Femur (tissue), 1 donor: ENCODE measurements around the gene OR1I1.

Source experiments
- DNase-seq: peaks from one replicate; pipeline ENCODE4 v3.0.0-alpha.2; 2017

OR1I1 gene

DNA sequence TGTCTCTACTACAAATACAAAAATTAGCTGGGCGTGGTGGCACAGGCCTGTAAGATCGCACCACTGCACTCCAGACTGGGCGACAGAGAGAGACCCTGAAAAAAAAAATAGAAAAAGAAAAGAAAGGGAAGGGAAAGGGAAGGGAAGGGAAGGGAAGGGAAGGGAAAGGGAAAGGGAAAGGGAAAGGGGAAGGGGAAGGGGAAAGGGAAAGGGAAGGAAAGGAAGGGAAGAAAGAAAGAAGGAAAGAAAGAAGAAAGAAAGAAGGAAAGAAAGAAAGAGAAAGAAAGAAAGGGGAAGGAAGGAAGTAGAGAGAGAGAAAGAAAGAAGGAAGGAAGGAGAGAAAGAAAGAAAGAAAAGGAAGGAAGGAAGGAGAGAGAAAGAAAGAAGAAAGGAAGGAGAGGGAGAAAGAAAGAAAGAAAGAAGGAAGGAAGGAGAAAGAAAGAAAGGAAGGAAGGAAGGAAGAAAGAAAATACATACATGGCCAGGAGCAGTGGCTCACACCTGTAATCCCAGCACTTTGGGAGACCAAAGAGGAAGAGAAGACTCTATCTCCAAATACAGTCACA is 17.1 kb downstream of the OR1I1 start:
- DNase-seq, result no peak

- no peak for DNase-seq
Measured at GRCh38 chr19:15101479-15102082, 19.6 kb downstream of the OR1I1 start.

- DNase-seq, result no peak
Measured at GRCh38 chr19:15104003-15104402, 22.0 kb downstream of the OR1I1 start.

- DNase-seq, result no peak
Measured at GRCh38 chr19:15104411-15104810, 22.4 kb downstream of the OR1I1 start.

- DNase-seq, result no peak
Measured at GRCh38 chr19:15105044-15105443, 23.0 kb downstream of the OR1I1 start.

- peak; percentile 82 for DNase-seq
Measured at GRCh38 chr19:15107061-15108010, 25.3 kb downstream of the OR1I1 start, which contains the start of gene SYDE1. Gene SYDE1, plus strand, starts transcription at chr19:15107401. Its CDS starts 33 bp downstream, at chr19:15107434.

GRCh38 chr19:15108145-15108844 is 26.3 kb downstream of the OR1I1 start:
- DNase-seq, result no peak

- DNase-seq, result no peak
Measured at GRCh38 chr19:15108845-15109767, 27.1 kb downstream of the OR1I1 start.

- no peak for DNase-seq
Measured at GRCh38 chr19:15109768-15110417, 27.9 kb downstream of the OR1I1 start.

DNA sequence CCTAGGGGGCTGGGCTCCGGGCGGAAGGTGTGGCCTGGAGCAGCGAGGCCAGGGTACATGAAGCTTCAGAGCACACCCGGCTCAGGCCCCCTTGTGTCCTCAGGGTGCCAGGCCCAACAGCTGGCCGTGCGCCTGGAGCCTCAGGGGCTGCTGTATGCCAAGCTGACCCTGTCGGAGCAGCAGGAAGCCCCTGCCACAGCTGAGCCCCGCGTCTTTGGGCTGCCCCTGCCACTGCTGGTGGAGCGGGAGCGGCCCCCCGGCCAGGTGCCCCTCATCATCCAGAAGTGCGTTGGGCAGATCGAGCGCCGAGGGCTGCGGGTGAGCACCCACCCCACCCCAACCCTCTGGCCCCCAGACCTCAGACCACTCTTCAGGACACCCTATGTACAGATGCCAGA is 28.4 kb downstream of the OR1I1 start:
- DNase-seq, result no peak

DNA sequence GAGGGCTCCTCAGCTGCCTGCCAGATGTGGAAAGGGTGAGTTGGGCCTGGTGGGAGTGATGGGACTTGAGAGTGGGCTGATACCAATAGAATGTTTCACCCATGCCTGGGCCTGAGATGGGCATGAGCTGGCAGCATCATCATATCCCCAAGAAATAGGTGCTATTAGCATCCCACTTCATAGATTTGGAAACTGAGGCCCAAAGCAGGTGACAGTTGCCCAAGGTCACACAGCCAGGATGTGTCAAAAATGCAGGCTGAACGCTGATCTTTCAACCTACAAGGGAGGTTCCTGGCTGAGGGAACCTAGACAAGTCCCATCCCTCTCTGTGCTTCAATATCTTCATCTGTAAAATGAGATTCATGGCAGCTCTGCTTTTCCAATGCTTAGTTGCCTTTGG is 29.7 kb downstream of the OR1I1 start:
- no peak for DNase-seq

GRCh38 chr19:15112385-15112784 is 30.4 kb downstream of the OR1I1 start:
- DNase-seq, result no peak

GRCh38 chr19:15113245-15114152 is 31.5 kb downstream of the OR1I1 start:
- no peak for DNase-seq

DNA sequence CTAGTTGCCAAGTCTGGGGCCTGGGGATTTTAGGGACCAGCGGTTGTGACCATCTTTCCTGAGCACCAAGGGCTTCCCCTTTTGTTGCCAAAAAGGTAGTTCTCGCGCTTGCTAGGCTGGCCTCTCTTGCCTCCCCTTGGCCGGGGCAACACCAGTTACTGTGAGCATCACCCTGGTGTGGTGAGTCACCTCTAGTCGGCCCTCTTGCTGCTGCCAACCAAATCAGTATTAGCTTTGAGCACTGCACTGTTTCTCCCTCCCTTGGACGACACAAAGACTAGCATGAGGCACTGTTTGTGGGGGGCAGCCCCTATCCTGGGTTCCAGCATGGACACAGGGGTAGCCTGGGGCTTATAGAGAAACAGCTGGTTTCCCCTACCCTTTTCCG is 32.1 kb downstream of the OR1I1 start:
- DNase-seq, result no peak

DNA sequence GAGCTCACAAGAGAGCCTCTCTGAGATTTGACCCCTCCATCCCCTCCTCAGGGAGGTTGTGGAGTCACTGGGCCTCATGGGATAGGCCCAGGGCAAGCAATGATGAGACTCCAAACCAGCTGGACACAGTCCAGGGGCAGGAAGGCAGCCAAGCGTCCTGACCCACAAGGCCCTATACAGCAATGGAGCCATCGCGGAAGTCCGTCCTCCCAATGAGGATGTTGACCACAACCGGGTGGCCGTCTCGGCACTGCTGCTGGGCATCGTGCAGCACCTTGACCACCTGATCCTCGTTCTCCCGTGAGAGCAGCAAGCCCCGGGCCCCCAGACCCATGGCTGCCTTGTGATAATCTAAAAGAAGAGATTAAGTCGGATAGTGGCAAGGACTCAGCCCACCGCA is 33.1 kb downstream of the OR1I1 start:
- peak; percentile 66 for DNase-seq

- no peak for DNase-seq
Measured at GRCh38 chr19:15115762-15116615, 34.0 kb downstream of the OR1I1 start.

DNA sequence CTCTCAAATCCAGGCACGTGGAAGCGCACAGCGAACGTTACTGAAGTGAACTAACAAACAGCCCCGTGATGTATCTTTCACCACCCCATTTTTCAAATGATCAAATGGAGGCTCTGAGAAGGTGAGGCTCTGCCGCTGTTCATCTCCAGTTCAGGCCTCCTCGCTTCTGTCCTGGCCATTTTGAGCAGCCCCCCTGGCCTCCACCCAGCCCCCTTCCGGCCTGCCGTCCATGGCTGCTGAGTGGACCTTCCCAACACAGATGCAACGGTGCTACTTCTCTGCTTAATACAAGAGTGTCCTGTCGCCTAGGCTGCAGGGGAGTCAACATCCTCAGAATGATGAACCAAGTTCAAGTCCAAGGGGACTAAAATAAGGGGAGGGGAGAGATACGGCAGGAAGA is 34.8 kb downstream of the OR1I1 start:
- no peak for DNase-seq

DNA sequence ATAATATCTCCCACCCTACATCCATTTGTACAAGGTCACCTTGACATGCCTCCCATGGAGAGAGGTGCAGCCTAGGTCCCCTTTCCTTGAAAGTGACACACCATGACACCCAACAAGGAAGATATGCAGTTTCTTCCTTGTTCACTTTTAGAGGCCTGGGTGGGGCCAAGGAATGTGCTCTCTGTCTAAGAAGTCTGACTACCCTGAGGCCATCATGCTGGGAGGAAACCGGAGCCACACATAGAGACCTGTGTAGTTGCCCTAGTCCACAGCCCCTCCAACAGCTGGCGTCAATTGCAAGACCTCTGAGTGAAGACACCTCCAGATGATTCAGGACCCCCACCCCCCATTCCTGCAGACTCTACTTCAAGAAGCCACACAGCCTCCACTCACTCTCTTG is 36.2 kb downstream of the OR1I1 start:
- no peak for DNase-seq

GRCh38 chr19:15118789-15119494 is 36.9 kb downstream of the OR1I1 start:
- no peak for DNase-seq
